Measurements from ENCODE around the gene STT3A.

STT3A gene

GRCh38 chr11:125591649-125592304, 875 bp upstream of the STT3A start:
- DNase-seq = peak; percentile 19

- peak; percentile 52 for DNase-seq
These were observed 615 bp downstream of the STT3A start for GRCh38 chr11:125593114-125593820.

- DNase-seq = no peak
These were observed 2.3 kb downstream of the STT3A start for GRCh38 chr11:125594958-125595357.

GRCh38 chr11:125600663-125601062, 8.0 kb downstream of the STT3A start:
- DNase-seq = no peak

- no peak for DNase-seq
These were observed 10.6 kb downstream of the STT3A start for GRCh38 chr11:125603207-125603606.

GRCh38 chr11:125605417-125605816, 12.8 kb downstream of the STT3A start:
- DNase-seq = no peak

GRCh38 chr11:125609545-125609944, 16.9 kb downstream of the STT3A start:
- no peak for DNase-seq

- no peak for DNase-seq
These were observed 25.7 kb downstream of the STT3A start for GRCh38 chr11:125618383-125618782.

- peak; percentile 53 for DNase-seq
These were observed 29.3 kb downstream of the STT3A start for GRCh38 chr11:125621995-125622394.

GRCh38 chr11:125623064-125623463, 30.4 kb downstream of the STT3A start:
- DNase-seq = no peak

- no peak for DNase-seq
These were observed 32.1 kb downstream of the STT3A start, which contains the start of gene CHEK1 for GRCh38 chr11:125624756-125625213. Gene CHEK1, plus strand, starts transcription at chr11:125625163. Its CDS starts 1,606 bp downstream, at chr11:125626769.

GRCh38 chr11:125625225-125625629, 32.6 kb downstream of the STT3A start:
- no peak for DNase-seq

GRCh38 chr11:125625630-125626287, 33.1 kb downstream of the STT3A start:
- peak; percentile 92 for DNase-seq

- DNase-seq = peak; percentile 93
These were observed 33.8 kb downstream of the STT3A start for GRCh38 chr11:125626288-125626950.

GRCh38 chr11:125627236-125627910, 34.7 kb downstream of the STT3A start:
- DNase-seq = no peak

- DNase-seq = no peak
These were observed 45.2 kb downstream of the STT3A start for GRCh38 chr11:125637840-125638239.

- no peak for DNase-seq
These were observed 45.7 kb downstream of the STT3A start for GRCh38 chr11:125638315-125638714.

- no peak for DNase-seq
These were observed 53.2 kb downstream of the STT3A start for GRCh38 chr11:125645871-125646270.

- no peak for DNase-seq
These were observed 57.0 kb downstream of the STT3A start for GRCh38 chr11:125649465-125650166.

GRCh38 chr11:125662689-125663088, 70.0 kb downstream of the STT3A start:
- DNase-seq = no peak

- DNase-seq = no peak
These were observed 71.3 kb downstream of the STT3A start for GRCh38 chr11:125663910-125664309.

- DNase-seq = no peak
These were observed 74.5 kb downstream of the STT3A start for GRCh38 chr11:125667151-125667550.
